HAP-1 (cell line): Measurements from ENCODE around the gene CCNL2.
A peak's percentile ranks its signal among the peaks of the same experiment; 100 is the strongest.
"Not testable (repeated sequence)": the region's sequence is repeated elsewhere in the genome, so short reads cannot be mapped to it uniquely, and the experiment has no call there.

Experiments
- DNase-seq, 2 experiments: peaks; one replicate each; pipeline ENCODE4 v3.0.0-alpha.2; 2016 to 2020; ENCODE audit warnings: low spot score in 2 of 2
- H3K27me3 ChIP-seq: fragments of 250-450 bp; sonication (Bioruptor Pico); 2 replicates; pipeline ENCODE4 v1.5.1; 2020; ENCODE audit warnings: low read depth, mild to moderate bottlenecking, moderate library complexity
- H3K36me3 ChIP-seq: fragments of 250-450 bp; sonication (Bioruptor Pico); replicated peaks from 2 replicates; pipeline ENCODE4 v1.5.1; 2020; ENCODE audit warnings: mild to moderate bottlenecking
- H3K4me1 ChIP-seq: fragments of 250-450 bp; sonication (Bioruptor Pico); 2 replicates; pipeline ENCODE4 v1.5.1; 2020; ENCODE audit warnings: mild to moderate bottlenecking
- H3K4me3 ChIP-seq: fragments of 250-450 bp; sonication (Bioruptor Pico); 2 replicates; pipeline ENCODE4 v1.5.1; 2020; ENCODE audit warnings: mild to moderate bottlenecking, moderate library complexity
- H3K9me3 ChIP-seq: fragments of 250-450 bp; sonication (Bioruptor Pico); 2 replicates; pipeline ENCODE4 v1.5.1; 2020; ENCODE audit warnings: mild to moderate bottlenecking, moderate library complexity
- in situ Hi-C: fragments of 300-500 bp; cut with MboI; formaldehyde crosslinking; loops from 3 replicates; pipeline ENCODE4 v1.14.3; 2020; ENCODE audit warnings: low sequenced_read_pairs, inconsistent platforms, mixed read lengths

Gene CCNL2

DNA sequence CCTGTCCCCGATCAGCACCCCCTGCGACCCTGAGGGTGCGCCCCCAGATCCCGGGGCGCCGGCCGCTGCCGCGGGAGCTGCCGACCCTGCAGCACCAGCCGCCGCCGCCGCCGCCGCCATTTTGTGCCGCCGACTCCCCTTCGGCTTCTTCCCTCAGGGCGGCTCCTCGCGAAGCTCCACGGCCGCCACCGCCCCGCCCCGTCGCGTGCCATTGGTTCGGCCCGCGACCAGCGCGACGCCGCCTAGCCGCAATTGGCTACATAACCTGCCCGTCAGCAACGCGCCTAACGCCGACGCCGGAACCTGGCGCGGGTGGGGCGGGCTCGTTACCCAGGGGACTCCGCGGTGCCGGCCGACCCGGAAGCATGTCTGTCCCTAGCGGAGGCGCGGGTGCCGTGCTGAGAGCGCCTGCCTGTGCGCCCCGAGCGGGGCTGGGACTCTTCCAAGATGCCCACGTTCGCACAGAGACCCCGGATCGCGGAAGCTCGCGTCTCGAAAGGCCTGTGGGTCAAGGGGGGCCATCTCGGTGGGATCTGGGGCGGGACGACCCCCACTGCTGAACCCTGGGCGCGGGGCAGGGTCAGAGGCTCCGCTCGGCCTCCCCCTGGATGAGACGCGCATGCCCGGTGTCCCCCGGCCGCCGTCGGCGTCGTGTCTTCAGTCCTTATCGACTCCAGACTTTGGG, at the start of gene CCNL2:
Gene CCNL2, minus strand, starts transcription at position 149 of the 685 bp plus-strand sequence. Its CDS starts 29 bp downstream, at position 120.
- H3K4me3 ChIP-seq, result peak within 1 kb of the TSS; percentile 99
- in situ Hi-C loops, result loop anchor here (10.0 kb wide), 1 partner anchor 95 kb away; no protein-coding TSS in a partner anchor
- no peaks in the 10 kb centered on the region for H3K9me3 ChIP-seq
- H3K27me3 ChIP-seq, result no peaks in the 10 kb centered on the region
- DNase-seq, result peak; percentile 96 to 99
- H3K4me1 ChIP-seq, result peaks cover 13% of the 10 kb centered on the region
- peaks cover 85% of the 10 kb centered on the region for H3K36me3 ChIP-seq

DNA sequence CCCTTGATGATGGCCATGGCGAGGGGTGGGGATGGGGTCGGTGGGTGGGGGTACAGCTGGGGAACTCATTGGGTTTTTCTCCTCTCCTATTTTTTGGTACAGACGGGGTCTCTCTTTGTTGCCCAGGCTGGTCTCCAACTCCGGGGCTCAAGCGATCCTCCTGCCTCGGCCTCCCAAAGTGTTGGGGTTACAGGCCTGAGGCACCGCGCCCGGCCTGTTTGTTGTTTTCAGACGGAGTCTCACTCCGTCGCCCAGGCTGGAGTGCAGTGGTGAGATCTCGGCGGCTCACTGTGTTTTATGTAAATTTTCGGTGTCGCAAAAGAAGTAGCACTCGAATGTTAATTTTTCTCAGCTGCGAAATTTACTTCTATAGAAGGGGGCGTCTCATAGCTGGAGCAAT, 47.5 kb upstream of the CCNL2 start:
- H3K4me3 ChIP-seq, DNase-seq, H3K4me1 ChIP-seq, H3K9me3 ChIP-seq, in situ Hi-C loops, H3K27me3 ChIP-seq, H3K36me3 ChIP-seq: not testable (repeated sequence)

DNA sequence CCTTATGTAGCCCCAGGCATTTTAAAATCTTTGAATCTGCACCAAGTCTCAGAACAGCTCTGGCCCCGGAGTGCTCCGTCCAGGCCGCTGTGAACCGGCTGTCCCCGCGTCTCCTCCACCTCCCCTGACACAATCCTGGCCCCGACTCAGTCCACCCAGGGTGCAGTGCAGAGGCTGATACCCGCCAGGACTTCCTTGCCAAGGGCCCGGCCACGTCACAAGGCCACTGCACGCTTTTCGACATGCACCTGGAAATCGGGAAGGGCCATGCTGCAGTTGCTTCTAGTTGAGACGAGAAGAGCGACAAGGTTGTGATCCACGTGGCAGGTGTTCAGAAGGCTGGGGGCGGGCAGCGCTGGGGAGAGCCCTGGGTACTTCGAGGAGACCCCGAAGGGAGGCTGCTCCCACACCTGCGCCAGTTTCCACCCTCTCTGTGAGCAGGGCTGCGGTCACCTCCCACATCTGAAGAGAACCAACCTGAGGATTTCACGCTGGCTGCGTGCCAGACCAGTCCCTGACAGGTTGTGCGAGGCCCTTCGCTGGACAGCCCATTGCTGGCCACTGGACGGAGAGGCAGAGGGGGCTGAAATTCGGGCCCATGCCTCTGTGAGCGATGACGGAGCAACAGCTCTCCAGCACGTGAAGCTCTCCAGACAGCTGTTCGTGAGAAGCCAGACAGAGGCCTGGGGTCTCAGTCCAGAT, 43.1 kb upstream of the CCNL2 start:
- no peak for DNase-seq
- no peaks in the 10 kb centered on the region for H3K27me3 ChIP-seq
- H3K9me3 ChIP-seq, result no peaks in the 10 kb centered on the region
- H3K4me3 ChIP-seq, result no peak overlapping the region
- H3K36me3 ChIP-seq, result peaks cover 7% of the 10 kb centered on the region
- in situ Hi-C loops, result no loop called here
- H3K4me1 ChIP-seq, result peaks cover 6% of the 10 kb centered on the region

DNA sequence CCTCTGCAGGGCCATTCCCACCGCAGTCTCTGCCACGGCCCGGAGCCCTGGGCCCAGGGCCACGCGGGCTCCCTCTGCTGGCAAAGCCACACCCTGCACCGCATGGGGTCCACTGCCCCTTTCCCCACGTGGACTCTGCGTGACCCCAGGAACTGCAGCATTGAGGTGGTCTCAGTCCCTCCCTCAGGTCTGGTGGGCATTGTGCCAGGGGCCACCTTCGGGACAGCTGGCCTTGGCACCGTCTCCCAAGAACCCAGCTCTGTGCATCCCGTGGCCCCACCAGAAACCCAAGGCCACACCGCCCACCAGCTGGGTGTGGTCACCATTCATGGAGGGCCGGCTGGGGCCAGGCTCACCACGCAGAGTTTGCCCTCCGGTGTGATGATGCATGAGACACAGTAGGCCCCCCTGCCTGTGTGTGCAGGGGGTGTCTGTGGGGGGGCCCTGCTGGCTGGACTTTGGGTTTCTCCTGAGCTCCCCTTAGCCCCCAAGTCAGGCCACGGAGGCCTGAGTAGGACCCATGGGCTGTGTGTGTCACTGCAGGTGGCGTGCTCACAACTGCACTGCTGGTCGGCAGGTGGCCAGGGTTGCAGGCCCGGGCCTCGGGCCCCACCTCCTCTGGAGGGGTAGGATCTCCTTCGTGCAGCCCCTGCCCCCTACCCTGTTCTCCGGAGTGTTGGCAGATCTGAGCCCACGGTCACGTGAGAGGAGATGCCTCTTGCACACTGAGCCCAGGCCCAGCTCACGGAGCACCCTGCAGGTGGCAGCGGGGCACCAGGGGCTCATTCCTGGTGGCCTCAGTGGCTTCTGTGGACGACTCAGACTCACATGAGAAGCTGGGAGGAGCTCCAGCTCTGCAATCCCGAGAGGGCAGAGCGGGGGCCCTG, 42.1 kb upstream of the CCNL2 start:
- Histone ChIP-seq H3K9me3 (no peaks in the 10 kb centered on the region), H3K4me1 (peaks cover 11% of the 10 kb centered on the region), H3K4me3 (no peak overlapping the region), H3K27me3 (no peaks in the 10 kb centered on the region), H3K36me3 (peaks cover 7% of the 10 kb centered on the region)
- peak; percentile 46 to 82 for DNase-seq
- in situ Hi-C loops, result no loop called here

DNA sequence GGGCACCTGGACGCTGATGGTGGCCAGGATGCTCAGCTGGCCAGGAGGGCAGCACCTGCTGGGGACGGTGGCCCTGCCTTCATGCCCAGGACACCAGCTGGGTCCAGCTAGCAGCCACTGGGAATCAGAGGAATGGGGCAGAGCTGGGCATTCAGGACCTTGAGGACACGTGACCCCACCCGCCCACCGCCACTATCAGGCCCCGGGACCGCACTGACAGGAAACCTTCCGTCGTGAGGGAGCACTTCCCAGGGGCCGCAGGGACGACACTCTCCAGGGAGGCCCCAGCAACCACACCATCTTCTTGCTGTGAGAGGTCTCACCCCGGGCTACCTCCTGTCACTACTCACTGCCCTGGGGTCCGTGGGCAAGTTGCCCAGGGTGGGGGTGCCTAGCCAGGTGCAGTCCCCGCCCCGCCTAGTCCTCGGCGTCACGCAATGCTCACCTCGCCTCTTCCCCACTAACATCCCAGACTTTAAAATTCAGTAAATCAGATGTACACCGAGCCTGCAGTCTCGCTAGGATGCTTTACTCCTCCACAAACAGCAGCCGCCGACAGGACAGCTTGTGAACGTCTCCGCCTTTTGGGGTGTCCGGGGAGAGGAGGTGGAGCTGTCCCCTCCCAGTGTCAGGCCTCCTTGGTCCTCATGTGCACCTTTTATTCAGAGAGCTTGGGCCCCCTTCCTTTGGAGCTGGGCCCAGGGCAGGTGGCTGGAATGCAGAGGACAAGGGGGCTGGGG, 41.3 kb upstream of the CCNL2 start:
- Histone ChIP-seq H3K4me3 (no peak overlapping the region), H3K9me3 (no peaks in the 10 kb centered on the region), H3K4me1 (peaks cover 12% of the 10 kb centered on the region), H3K36me3 (peaks cover 7% of the 10 kb centered on the region), H3K27me3 (no peaks in the 10 kb centered on the region)
- in situ Hi-C loops, result no loop called here
- no peak for DNase-seq

DNA sequence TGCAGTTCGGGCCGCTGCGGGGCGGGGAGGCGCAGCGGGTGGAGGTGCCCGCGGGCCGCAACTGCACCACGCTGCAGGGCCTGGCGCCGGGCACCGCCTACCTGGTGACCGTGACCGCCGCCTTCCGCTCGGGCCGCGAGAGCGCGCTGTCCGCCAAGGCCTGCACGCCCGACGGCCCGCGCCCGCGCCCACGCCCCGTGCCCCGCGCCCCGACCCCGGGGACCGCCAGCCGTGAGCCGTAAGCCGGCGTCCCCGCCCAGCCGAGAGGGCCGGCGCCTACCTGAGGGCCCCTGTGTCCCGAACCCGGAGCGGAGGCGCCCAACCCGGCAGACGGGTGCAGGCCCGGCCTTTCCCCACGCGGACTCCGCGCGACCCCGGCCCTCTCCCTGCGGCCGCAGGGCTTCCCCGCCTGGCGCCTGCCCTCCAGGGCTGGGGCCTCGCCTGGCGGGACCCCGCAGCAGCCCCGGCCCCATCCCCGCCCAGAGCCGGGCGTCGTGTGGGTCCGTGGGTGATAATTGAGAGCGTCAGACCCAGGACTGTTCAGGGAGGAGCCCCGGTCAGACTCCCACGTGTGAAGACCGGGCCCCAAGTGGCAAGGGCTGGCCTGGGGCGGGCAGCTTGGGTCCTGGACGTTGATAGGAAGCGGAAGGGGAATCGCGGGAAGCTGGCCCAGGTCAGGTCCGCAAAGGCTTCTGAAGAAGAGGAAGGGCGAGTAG, 40.6 kb upstream of the CCNL2 start:
- Histone ChIP-seq H3K4me3 (no peak overlapping the region), H3K4me1 (peaks cover 17% of the 10 kb centered on the region), H3K9me3 (no peaks in the 10 kb centered on the region), H3K36me3 (peaks cover 7% of the 10 kb centered on the region), H3K27me3 (no peaks in the 10 kb centered on the region)
- in situ Hi-C loops, result loop anchor here (5.0 kb wide), 1 partner anchor 37 kb away; no protein-coding TSS in a partner anchor
- no peak for DNase-seq

DNA sequence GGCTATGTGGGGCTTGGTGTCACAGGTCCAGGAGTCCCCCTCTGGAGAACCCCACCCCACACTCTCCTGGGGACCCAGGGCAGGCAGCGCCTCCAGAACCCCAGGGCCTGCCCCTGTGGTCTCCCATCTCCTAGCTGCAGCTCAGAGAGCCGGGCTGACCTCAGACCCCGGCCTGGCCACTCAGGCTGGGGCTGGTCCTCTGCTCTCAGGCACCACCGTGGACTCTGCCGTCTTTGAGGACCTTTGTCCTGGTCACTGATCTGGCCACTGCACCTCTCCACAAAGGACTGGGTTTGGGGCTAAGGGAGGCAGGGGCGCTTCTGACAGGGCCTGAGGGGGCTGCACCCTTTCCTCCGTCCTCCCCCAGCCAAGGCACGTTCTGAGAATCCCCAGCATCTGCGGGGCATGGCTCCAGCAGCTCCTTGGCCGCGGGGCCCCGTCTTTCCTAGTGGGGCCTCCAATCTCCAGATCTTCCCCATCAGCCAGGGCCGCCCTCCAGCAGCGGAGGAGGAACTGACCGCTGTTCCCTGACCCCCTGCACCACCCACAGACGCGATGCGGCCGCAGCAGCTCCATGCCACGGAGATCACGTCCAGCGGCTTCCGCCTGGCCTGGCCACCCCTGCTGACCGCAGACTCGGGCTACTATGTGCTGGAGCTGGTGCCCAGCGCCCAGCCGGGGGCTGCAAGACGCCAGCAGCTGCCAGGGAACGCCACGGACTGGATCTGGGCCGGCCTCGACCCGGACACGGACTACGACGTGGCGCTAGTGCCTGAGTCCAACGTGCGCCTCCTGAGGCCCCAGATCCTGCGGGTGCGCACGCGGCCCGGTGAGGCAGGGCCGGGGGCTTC, 39.6 kb upstream of the CCNL2 start:
- Histone ChIP-seq H3K27me3 (no peaks in the 10 kb centered on the region), H3K4me1 (peaks cover 21% of the 10 kb centered on the region), H3K4me3 (no peak overlapping the region), H3K9me3 (no peaks in the 10 kb centered on the region), H3K36me3 (peaks cover 7% of the 10 kb centered on the region)
- in situ Hi-C loops, result loop anchor here (5.0 kb wide), 1 partner anchor 36 kb away; no protein-coding TSS in a partner anchor
- DNase-seq, result no peak

DNA sequence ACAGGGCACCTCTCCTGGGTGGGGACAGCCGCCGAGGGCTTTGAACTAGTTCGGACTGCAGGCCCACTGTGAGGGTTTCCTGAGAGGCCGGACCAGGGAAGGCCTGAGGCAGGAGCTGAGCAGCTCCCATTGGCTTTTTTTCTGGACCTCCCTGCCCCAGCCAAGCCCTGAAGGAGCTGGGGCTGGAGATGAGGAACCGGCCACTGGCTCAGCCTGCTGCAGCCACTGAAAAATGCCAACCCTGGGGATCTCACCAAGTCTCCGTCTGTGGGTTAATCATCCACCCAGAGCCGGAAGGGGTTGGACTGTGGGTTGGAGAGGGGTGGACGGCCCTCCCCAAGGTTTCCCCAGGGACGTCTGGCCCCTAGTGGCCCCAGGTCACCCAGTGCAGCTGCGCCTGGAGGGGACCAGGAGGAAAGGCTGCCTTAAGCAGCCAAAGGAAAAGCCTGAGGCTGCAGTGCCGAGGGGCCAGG, 38.8 kb upstream of the CCNL2 start:
- peaks cover 7% of the 10 kb centered on the region for H3K36me3 ChIP-seq
- peaks cover 28% of the 10 kb centered on the region for H3K4me1 ChIP-seq
- no peak for DNase-seq
- no peaks in the 10 kb centered on the region for H3K9me3 ChIP-seq
- H3K4me3 ChIP-seq, result no peak overlapping the region
- in situ Hi-C loops, result loop anchor here (5.0 kb wide), 1 partner anchor 36 kb away; no protein-coding TSS in a partner anchor
- no peaks in the 10 kb centered on the region for H3K27me3 ChIP-seq

DNA sequence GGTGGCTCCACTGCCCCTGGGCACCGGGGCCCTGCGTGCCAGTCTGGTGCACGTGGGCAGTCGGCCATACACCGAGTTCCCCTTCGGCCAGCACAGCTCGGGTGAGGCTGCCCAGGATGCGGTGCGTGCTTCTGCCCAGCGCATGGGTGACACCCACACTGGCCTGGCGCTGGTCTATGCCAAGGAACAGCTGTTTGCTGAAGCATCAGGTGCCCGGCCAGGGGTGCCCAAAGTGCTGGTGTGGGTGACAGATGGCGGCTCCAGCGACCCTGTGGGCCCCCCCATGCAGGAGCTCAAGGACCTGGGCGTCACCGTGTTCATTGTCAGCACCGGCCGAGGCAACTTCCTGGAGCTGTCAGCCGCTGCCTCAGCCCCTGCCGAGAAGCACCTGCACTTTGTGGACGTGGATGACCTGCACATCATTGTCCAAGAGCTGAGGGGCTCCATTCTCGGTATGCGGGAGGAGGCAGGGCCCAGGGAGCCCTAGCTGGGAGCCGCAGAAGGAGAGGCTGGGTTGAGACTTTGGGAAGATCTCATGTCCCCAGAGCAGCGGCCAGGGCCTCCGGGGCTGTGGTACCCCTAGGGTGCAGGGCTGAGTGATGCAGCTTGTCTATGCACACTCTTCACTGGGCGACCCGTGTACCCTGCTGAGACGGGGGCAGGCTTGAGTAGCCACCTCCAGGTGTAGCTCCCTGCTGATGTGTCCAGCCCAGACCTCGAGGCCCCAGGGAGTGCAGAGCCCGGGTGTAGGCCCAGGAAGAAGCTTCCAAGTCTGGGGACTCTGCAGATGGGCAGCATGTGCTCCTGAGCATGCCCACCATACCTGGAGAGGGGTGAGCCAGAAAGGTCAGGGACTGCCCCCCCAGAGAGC, 38.1 kb upstream of the CCNL2 start:
- Histone ChIP-seq H3K9me3 (no peaks in the 10 kb centered on the region), H3K4me3 (peak overlapping the region; percentile 56), H3K36me3 (peaks cover 7% of the 10 kb centered on the region), H3K27me3 (no peaks in the 10 kb centered on the region), H3K4me1 (peaks cover 28% of the 10 kb centered on the region)
- in situ Hi-C loops, result loop anchor here (5.0 kb wide), 1 partner anchor 35 kb away; no protein-coding TSS in a partner anchor
- DNase-seq, result no peak

DNA sequence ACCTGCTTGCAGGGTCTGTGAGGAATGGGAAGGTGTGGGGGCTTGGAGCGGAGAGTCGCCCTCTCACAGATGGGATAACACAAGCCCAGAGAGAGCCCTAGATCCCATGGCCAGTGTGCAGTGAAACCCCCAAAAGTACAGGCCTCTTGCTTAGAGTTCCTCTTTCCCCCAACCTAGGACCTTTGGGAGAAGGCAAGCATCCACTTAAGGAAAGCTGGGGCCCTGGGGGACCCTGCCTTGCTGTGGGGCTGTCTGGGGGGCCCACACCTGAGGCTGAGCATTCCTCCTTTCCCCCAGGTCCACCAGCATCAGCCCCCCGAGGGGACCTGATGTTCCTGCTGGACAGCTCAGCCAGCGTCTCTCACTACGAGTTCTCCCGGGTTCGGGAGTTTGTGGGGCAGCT, 37.5 kb upstream of the CCNL2 start:
- in situ Hi-C loops, result loop anchor here (5.0 kb wide), 1 partner anchor 34 kb away; no protein-coding TSS in a partner anchor
- Histone ChIP-seq H3K4me3 (peak overlapping the region; percentile 56), H3K4me1 (peaks cover 28% of the 10 kb centered on the region)

More for the DNA sequence above, 37.5 kb upstream of the CCNL2 start:
- DNase-seq, result no peak
- Histone ChIP-seq H3K36me3 (peaks cover 7% of the 10 kb centered on the region), H3K27me3 (no peaks in the 10 kb centered on the region), H3K9me3 (no peaks in the 10 kb centered on the region)
